Measurements from ENCODE around the gene PEX5. TPM values are rescaled to one million over a fixed set of nuclear protein-coding genes. Genes with fewer than 3 reads are reported as not detected.

The PEX5 gene
- total RNA-seq, 4 donors from 2014 or later, result 32.8 to 53.5 (median 38.4) TPM

- intact Hi-C loops (cut with DNase I), result no loop called here
- Histone ChIP-seq H3K4me3 (no peak overlapping the region), H3K27me3 (peaks cover 0 to 40% (median 3%) of the 10 kb centered on the region in 4 donors), H3K4me1 (peaks cover 0 to 10% (median 4%) of the 10 kb centered on the region in 4 donors), H3K27ac (replicated peaks in 1 of 4) (no peak overlapping the region), H3K9me3 (no peaks in the 10 kb centered on the region), H3K36me3 (peaks cover 0 to 17% (median 8%) of the 10 kb centered on the region in 4 donors)
- 86% methylated on average over 5 of the region's 5 CpGs for WGBS
- TF ChIP-seq POLR2A (IDR thresholded peaks at IDR 0.05; ENCODE audit: low read depth) (no peak), CTCF (IDR thresholded peaks at IDR 0.05) (no peak), EP300 (IDR thresholded peaks at IDR 0.05) (no peak), POLR2AphosphoS5 (IDR thresholded peaks at IDR 0.05) (no peak)
- no peak for DNase-seq (ENCODE audit: extremely low spot score)
Observed at GRCh38 chr12:7161811-7162210, 27.7 kb upstream of the PEX5 start.

- no peak for DNase-seq (ENCODE audit: extremely low spot score)
- Histone ChIP-seq H3K36me3 (peaks cover 0 to 8% (median 4%) of the 10 kb centered on the region in 4 donors), H3K27me3 (peaks cover 0 to 40% (median 3%) of the 10 kb centered on the region in 4 donors), H3K9me3 (no peaks in the 10 kb centered on the region), H3K4me1 (peaks cover 0 to 10% (median 4%) of the 10 kb centered on the region in 4 donors), H3K4me3 (no peak overlapping the region), H3K27ac (replicated peaks in 1 of 4) (no peak overlapping the region)
- WGBS, result 7% methylated on average over 19 of the region's 19 CpGs
- intact Hi-C loops (cut with DNase I), result no loop called here
- TF ChIP-seq EP300 (IDR thresholded peaks at IDR 0.05) (no peak), CTCF (IDR thresholded peaks at IDR 0.05) (peak; percentile 9 to 52 (median 13)), POLR2AphosphoS5 (IDR thresholded peaks at IDR 0.05) (no peak), POLR2A (IDR thresholded peaks at IDR 0.05; ENCODE audit: low read depth) (no peak)
Observed at GRCh38 chr12:7162691-7163114, 26.8 kb upstream of the PEX5 start.

GRCh38 chr12:7169951-7170350, 19.5 kb upstream of the PEX5 start:
- Histone ChIP-seq H3K9me3 (peaks cover 0 to 11% (median 0%) of the 10 kb centered on the region in 4 donors), H3K4me3 (no peak overlapping the region), H3K4me1 (no peaks in the 10 kb centered on the region), H3K27me3 (peaks cover 0 to 23% (median 0%) of the 10 kb centered on the region in 4 donors), H3K27ac (replicated peaks in 1 of 4) (no peak overlapping the region), H3K36me3 (no peaks in the 10 kb centered on the region)
- intact Hi-C loops (cut with DNase I), result no loop called here
- DNase-seq (ENCODE audit: extremely low spot score), result no peak
- no peak for TF ChIP-seq EP300 (IDR thresholded peaks at IDR 0.05)
- no peak for TF ChIP-seq POLR2A (IDR thresholded peaks at IDR 0.05; ENCODE audit: low read depth)
- no peak for TF ChIP-seq CTCF (IDR thresholded peaks at IDR 0.05)
- TF ChIP-seq POLR2AphosphoS5 (IDR thresholded peaks at IDR 0.05), result no peak

GRCh38 chr12:7171854-7172253, 17.6 kb upstream of the PEX5 start:
- H3K36me3 ChIP-seq, result no peaks in the 10 kb centered on the region
- intact Hi-C loops (cut with DNase I), result no loop called here
- 75% methylated on average over 1 of the region's 1 CpG for WGBS
- peaks cover 0 to 13% (median 0%) of the 10 kb centered on the region in 4 donors for H3K27me3 ChIP-seq
- TF ChIP-seq POLR2A (IDR thresholded peaks at IDR 0.05; ENCODE audit: low read depth), result no peak
- TF ChIP-seq EP300 (IDR thresholded peaks at IDR 0.05), result no peak
- TF ChIP-seq POLR2AphosphoS5 (IDR thresholded peaks at IDR 0.05), result no peak
- no peak for TF ChIP-seq CTCF (IDR thresholded peaks at IDR 0.05)
- DNase-seq (ENCODE audit: extremely low spot score), result no peak
- no peaks in the 10 kb centered on the region for H3K4me1 ChIP-seq
- H3K4me3 ChIP-seq, result no peak overlapping the region
- peaks cover 0 to 11% (median 0%) of the 10 kb centered on the region in 4 donors for H3K9me3 ChIP-seq
- H3K27ac ChIP-seq (replicated peaks in 1 of 4), result no peak overlapping the region

- Histone ChIP-seq H3K9me3 (no peaks in the 10 kb centered on the region), H3K27ac (replicated peaks in 1 of 4) (no peak overlapping the region), H3K4me3 (no peak overlapping the region), H3K27me3 (peaks cover 0 to 26% (median 0%) of the 10 kb centered on the region in 4 donors), H3K4me1 (no peaks in the 10 kb centered on the region), H3K36me3 (no peaks in the 10 kb centered on the region)
- TF ChIP-seq POLR2A (IDR thresholded peaks at IDR 0.05; ENCODE audit: low read depth) (no peak), POLR2AphosphoS5 (IDR thresholded peaks at IDR 0.05) (no peak), CTCF (IDR thresholded peaks at IDR 0.05) (no peak), EP300 (IDR thresholded peaks at IDR 0.05) (no peak)
- no peak for DNase-seq (ENCODE audit: extremely low spot score)
- intact Hi-C loops (cut with DNase I), result no loop called here
Observed at GRCh38 chr12:7175493-7175892, 14.0 kb upstream of the PEX5 start.
